GM19372 (cell line): ENCODE measurements around the gene AUTS2.

ENCODE experiments used
- ATAC-seq: cut with Tn5 transposase; IDR thresholded peaks from one replicate; pipeline ENCODE4 v1.9.1; 2021; ENCODE audit warnings: mild to moderate bottlenecking, low read depth, moderate library complexity; ENCODE audit not compliant: unreplicated experiment

AUTS2 gene

GRCh38 chr7:70416347-70416985 is 818.2 kb downstream of the AUTS2 start:
- no peak for ATAC-seq

GRCh38 chr7:70416986-70417655 is 818.8 kb downstream of the AUTS2 start:
- no peak for ATAC-seq

GRCh38 chr7:70419526-70420380 is 821.5 kb downstream of the AUTS2 start:
- ATAC-seq, result no peak

GRCh38 chr7:70420381-70420662 is 822.0 kb downstream of the AUTS2 start:
- ATAC-seq, result no peak

- no peak for ATAC-seq
These were observed 823.0 kb downstream of the AUTS2 start for GRCh38 chr7:70421319-70421718.

GRCh38 chr7:70426249-70426880 is 828.1 kb downstream of the AUTS2 start:
- no peak for ATAC-seq

- no peak for ATAC-seq
These were observed 834.3 kb downstream of the AUTS2 start for GRCh38 chr7:70432567-70433001.

- ATAC-seq, result no peak
These were observed 836.1 kb downstream of the AUTS2 start for GRCh38 chr7:70434376-70434775.

- no peak for ATAC-seq
These were observed 836.5 kb downstream of the AUTS2 start for GRCh38 chr7:70434821-70435220.

- no peak for ATAC-seq
These were observed 837.4 kb downstream of the AUTS2 start for GRCh38 chr7:70435634-70436033.

GRCh38 chr7:70436790-70437350 is 838.6 kb downstream of the AUTS2 start:
- no peak for ATAC-seq

GRCh38 chr7:70439651-70440050 is 841.4 kb downstream of the AUTS2 start:
- ATAC-seq, result no peak

GRCh38 chr7:70446448-70447143 is 848.3 kb downstream of the AUTS2 start:
- ATAC-seq, result no peak

GRCh38 chr7:70448312-70448906 is 850.1 kb downstream of the AUTS2 start:
- no peak for ATAC-seq

- ATAC-seq, result no peak
These were observed 852.5 kb downstream of the AUTS2 start for GRCh38 chr7:70450731-70451130.

- no peak for ATAC-seq
These were observed 857.6 kb downstream of the AUTS2 start for GRCh38 chr7:70455925-70456324.

- no peak for ATAC-seq
These were observed 858.4 kb downstream of the AUTS2 start for GRCh38 chr7:70456719-70457118.

- no peak for ATAC-seq
These were observed 859.2 kb downstream of the AUTS2 start for GRCh38 chr7:70457482-70457881.

GRCh38 chr7:70457883-70458680 is 859.8 kb downstream of the AUTS2 start:
- no peak for ATAC-seq
